HG02840 (cell line): ENCODE measurements around the gene RAP1GDS1.
"Not testable (repeated sequence)": the region's sequence is repeated elsewhere in the genome, so short reads cannot be mapped to it uniquely, and the experiment has no call there.

Experiments
- ATAC-seq: cut with Tn5 transposase; IDR thresholded peaks from one replicate; pipeline ENCODE4 v1.9.1; 2021; ENCODE audit warnings: mild to moderate bottlenecking, moderate library complexity, moderate number of reproducible peaks; ENCODE audit not compliant: unreplicated experiment, low FRiP score

RAP1GDS1 gene

DNA sequence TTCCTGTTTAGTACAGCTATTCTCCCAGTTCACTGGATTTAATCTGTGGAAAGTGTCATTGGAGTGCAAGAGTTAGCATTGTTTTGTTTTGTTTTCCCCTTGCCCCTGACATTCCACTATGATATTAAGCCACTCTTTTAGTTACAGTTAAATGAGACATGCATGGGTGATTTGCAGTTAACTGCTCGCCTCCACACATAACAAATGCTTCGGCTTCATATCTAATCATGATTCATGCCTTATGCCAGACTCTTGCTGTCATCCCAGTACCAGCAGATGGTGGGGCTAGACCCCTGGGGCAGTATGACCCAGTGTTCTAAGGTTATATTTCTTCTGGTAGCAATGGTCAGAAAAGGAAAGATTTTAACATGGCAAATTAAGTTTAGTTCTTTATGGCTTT, 80.1 kb downstream of the RAP1GDS1 start:
- no peak for ATAC-seq

DNA sequence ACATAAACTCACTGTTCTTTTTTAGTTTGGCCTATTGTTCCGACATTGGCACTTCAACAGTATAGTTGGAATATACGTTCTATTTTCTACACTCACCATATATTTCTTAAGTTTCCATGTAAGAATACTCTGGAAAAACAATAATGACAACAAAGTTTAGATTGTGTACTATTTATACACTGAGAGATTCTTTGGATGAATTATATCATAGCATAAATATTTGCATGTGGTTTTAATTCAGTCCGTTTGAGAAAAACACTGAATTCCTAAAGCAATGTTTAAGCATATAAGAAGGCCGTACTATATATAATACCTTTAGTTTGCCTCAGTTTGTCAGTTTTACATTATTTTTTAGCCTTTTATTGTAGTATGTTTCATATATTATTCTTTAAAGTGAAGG, 82.4 kb downstream of the RAP1GDS1 start:
- ATAC-seq, result no peak

DNA sequence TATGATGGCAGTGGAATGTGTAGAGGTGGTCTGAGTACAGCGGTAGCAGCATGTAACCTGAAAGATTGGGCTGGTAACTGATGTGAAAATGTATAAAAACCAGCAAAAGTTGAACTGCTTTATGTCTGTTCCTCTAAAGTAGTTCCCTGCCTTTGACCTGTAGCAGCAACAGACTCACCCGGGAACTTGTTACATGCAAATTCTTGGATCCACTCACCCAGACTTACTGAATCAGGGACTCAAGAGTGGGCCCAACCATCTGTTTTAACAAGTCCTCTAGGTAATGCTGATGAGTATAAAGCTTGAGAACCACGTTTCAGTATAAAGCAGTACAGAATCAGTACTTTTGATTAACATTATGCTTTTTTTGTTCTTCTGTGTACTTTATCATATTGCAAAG, 84.7 kb downstream of the RAP1GDS1 start:
- ATAC-seq, result no peak

DNA sequence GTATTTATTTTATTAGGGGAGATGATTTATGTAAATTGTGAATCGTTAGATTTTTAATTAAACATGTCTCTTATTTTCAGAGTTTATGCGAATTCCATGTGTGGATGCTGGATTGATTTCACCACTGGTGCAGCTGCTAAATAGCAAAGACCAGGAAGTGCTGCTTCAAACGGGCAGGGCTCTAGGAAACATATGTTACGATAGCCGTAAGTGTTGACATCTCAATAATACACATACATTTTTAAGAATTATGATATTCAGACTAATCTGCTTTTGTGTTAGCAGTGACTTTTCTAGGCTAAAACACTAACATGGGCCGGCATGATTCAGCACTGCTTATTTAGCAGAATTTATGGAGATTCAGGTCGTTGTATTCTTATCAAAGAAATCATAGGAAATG, 91.2 kb downstream of the RAP1GDS1 start:
- ATAC-seq, result no peak

DNA sequence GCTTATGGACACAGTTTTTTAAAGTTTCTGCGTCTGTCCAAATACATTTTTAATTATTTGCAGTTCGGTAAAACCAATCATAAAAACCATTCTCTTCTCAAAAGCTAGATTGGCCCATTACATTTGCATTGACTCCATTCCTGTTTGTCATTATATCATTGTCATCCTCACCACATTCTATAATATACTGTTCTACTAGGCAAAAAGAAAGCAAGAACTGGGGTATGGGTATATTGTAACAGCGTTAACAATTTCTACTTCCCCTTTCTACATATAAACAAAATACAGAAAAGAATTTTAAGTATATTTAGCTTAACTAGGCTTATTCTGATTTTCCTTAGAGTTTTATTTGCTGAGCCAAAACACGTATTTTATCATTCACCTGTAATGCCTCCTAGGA, 91.8 kb downstream of the RAP1GDS1 start:
- no peak for ATAC-seq

DNA sequence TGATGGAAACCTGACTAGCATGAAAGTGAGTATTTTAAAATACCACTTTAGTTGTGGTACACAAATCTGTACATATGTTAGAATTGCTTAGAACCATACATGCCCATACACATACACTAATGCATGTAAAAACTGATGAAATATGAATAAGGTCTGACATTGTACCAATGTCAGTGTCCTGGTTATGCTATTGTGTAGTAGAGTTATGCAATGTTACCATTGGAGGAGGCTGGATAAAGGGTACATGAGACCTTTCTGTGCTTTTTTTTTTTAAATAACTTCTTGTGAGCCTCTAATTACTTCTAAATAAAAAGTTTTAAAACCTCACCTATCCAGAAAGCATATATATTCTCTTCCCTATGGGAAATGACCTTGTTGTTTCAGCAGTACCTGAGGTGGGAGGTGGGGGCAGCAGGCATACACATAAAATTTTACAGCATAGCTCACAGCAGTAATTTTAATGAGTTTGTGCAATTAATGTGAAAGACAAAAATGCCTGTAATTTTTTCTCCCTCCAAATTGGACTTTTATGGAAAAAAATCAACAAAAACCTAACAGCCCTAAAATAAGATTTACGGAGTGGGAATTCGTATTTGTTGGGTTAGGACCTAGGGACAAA, 97.6 kb downstream of the RAP1GDS1 start:
- no peak for ATAC-seq

DNA sequence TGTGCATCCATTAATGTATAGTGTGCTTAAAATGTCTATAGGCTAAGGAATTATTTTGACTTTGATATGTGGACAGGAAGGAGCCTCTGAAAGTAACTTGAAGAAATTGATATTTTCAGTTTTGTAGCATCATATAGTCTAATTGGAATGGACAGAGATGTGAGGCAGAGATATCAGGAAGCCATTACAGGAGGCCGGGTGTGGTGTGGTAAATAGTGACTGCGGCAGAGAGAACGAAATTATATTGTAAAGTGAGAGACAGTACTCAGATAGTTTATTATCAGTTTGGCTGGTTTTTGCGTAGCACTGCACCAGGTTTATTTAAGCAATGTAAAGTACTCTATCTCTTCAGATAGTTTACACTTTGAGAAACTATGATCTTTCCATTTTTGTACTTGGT, 98.5 kb downstream of the RAP1GDS1 start:
- ATAC-seq, result no peak

DNA sequence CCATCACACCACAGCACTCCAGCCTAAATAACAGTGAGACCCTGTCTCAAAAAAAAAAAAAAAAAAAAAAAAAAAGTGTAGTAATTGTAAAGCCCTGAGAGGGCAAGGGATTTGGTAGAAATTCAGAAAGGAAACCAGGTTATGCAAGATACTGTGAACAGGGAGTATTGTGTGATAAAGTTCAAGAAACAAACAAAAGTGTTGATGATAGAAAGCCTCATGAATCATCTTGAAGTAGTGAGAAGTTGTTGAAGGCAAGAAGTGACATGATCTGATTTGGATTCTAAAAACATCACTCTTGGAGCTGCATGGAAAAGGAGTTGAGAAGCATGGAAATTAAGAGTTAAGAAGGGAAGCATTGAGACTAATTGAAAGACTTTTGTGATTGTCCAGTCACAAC, 102.2 kb downstream of the RAP1GDS1 start:
- no peak for ATAC-seq

DNA sequence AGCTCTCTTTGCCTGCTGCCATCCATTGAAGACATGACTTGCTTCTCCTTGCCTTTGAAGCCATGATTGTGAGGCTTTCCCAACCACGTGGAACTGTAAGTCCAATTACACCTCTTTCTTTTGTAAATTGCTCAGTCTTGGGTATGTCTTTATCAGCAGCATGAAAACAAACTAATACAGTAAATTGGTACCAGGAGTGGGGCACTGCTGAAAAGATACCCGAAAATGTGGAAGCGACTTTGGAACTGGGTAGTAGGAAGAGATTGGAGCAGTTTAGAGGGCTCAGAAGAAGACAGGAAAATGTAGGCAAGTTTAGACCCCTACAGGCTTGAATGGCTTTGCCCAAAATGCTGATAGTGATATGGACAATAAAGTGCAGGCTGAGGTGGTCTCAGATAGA, 105.1 kb downstream of the RAP1GDS1 start:
- ATAC-seq, result not testable (repeated sequence)

DNA sequence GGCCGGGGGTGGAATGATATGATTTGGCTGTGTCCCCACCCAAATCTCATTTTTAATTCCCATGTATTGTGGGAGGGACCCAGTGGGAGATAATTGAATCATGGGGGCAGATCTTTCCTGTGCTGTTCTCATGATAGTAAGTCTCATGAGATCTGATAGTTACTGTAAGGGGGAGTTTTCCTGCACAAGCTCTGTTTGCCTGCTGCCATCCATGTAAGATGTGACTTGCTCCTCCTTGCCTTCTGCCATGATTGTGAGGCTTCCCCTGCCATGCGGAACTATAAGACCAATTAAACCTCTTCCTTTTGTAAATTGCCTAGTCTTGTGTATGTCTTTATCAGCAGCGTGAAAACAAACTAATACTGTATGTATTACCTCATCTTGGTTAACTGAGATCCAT, 106.8 kb downstream of the RAP1GDS1 start:
- not testable (repeated sequence) for ATAC-seq

DNA sequence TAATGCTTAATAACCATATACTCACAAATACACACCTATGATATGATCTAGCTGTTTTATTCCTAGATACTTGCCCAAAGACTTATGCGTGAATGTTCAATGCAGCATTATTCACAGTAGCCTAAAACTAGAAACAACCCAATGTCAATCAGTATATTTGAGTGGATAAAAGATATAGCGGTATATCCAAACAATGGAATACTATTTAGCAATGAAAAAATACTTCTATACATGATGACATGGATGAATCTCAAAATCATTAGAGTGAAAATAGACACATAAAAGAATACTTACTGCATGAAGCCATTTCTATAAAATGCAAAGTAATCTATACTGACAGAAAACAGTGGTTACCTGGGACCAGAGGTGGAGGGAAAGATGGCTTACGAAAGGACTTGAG, 108.1 kb downstream of the RAP1GDS1 start:
- ATAC-seq, result no peak

DNA sequence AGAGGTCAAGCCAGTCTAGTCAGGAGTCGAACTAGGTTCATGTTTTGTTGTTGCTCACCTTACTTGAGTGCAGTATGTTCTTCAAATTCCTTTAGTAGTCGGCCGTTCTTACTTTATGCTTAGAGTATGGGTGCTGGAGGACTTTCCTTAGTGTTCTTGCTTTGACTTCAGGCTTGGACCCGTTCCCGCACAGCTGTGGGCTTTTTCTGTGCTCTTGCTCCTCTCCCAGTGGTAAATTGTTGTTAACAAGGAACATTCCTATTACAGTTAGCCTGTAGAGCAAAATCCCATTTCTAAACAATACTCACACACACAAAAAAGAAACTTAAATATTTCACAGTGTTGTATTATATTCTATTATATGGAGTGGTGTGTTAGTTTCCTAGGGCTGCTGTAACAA, 113.5 kb downstream of the RAP1GDS1 start:
- ATAC-seq, result no peak

DNA sequence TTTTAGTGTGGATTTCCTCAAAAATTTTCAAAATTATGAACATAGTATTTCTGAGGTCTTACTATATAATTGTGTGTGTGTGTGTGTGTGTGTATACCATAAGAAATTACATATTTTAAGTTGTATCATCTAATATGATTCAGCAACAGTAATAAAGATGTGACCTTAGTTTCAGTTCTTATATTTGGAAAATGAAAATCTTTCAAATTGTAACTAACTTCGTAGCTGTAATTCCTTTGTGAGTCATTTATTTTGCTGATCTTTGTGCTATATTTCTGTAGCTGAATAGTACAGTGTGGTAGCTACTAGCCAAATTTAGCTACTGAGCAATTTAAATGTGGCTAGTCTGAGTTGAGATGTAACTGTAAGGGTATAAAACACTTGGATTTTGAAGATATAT, 116.4 kb downstream of the RAP1GDS1 start:
- no peak for ATAC-seq

DNA sequence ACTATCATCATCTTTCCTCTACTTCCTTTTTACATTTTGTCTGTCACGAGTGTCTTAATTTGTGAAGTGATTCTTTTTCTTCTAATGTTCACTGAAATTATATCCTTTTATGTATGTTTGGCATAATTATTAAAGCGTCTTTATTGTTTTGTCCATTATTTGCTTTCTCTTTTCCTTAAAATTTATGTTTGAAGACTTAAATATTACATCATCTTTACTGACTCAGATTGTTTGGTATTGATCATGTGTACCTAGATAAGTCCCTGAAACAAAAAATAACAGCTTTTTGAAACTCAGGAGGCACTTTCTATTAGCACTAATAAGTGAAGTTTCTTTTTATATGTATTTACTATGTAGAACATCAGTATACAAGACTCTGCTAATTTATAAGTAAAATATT, 120.1 kb downstream of the RAP1GDS1 start:
- ATAC-seq, result no peak

DNA sequence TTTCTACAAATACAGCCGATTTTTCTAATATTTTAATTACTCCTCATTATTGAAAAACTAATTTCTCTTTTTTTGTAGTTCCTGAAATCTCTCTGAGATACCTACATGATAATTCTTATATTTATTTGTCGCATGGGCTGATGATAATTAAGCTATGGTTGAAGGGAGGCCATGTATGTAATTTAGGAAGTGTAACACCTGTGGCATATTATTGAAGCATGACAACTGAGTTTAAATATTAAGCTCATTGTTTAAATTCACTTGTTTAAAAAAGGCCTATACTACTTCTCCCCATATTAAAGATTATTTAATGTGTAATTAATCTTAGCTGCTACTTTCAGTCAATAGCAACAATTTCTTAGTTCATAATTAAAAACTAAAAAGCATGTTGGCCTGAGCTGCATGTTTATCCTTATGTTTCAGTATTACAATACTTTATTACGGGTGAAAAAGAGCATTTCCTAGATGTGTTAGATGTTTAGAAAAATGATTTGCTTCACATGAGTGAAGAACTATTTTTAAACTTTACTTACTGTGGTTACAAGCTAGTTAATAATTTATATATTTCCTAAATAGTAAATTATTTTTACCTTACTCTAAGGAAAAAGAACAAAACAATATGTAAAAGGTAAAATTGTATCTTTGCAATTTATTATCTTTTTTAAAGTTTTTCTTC, 122.4 kb downstream of the RAP1GDS1 start:
- ATAC-seq, result no peak

DNA sequence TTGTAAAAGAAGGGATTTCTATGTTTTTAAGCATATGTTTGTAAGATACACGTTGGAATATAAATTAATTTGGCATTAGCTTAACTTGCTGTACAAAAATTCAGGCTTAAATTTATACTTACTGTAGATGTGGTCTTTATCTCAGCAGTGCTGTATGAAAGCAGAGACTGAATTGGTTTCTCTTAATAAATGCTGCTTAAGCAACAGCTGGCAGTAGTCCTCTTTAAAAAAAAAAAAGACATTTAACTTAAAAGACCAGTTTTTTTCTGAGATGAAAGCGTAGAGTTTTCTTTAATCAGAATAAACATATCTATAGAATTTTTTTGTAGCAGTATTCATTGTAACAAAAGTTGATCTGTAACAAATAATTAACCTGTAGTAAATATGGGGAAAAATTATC, 124.6 kb downstream of the RAP1GDS1 start:
- no peak for ATAC-seq

DNA sequence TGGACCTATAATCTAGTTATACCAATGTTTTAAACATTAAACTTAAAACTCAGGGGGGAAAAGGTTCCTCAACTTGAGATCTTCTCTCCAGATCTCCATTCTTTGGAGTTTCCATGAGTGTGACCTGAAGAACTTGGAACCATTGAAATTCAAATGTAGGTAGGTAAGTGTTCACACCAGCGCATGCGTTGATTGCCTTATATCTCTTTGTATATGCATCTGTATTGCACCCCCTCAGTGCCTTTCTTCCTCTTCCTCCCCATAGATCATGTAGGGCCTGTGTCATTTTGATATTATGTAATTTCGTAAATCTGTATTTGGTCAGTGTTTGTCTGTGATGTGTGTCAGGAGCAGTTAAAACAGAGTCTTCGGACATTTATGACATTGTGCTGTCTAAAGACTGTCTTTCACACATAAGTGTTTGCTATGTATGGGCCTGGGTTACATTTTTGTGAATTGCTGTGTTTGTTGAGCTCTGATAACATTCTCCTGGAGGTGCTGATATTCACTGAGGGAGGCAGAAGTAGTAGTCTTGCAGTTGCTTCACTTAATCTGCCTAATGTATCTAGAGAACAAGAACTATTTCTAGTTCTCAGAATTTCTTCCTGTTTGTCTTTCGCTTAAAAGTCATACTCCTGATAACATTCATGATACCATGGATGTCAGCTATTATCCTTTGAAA, 126.3 kb downstream of the RAP1GDS1 start:
- ATAC-seq, result no peak

DNA sequence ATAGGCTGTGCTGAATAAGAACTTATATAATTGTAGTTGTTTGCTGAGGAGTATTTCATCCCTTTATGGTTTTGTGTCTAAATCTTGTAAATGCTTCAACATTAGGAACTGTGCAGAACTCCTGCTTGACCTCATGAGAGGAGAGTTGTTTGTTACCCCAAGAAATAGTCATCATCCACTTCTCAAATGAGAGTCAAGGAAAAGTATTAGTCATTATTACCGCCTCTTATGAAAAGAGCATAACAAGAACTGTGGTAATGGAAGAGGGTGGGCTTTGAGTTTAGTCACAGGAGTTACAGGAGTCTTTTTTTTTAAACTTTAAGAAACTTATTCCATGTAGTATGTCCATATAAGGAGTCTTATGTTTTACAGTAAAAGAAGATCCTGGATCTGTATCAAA, 132.9 kb downstream of the RAP1GDS1 start:
- ATAC-seq, result no peak

DNA sequence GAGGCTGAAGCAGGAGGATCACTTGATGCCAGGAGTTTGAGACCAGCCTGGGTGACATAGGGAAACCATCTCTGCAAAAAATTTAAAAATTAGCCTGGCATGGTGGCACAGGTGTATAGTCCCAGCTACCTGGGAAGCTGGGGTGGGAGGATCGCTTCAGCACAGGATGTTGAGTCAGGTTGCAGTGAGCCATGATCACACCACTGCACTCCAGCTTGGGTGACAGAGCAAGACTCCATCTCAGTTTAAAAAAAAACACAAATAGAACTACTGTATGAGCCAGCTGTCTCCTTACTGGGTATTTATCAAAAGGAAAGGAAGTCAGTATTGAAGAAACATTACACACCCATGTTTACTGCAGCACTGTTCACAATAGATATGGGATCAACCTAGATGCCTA, 138.7 kb downstream of the RAP1GDS1 start:
- no peak for ATAC-seq

DNA sequence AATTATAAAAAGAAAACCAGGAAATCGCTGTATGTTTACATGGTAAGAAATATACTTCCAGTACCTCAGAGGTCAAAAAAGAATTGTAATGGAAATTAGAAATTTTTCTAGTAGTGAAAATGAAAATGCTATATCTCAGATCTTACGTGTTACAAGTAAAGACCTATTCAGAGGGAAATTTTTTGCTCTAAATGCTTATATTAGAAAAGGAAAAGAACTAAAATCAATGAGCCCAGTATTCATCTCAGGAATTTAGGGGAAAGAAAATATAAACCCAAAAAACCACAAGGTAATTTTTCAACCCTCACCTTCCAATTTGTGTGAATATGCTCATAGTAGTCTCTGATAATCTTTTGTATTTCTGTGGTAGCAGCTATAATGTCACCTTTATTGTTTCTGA, 145.6 kb downstream of the RAP1GDS1 start:
- ATAC-seq, result peak; percentile 67

DNA sequence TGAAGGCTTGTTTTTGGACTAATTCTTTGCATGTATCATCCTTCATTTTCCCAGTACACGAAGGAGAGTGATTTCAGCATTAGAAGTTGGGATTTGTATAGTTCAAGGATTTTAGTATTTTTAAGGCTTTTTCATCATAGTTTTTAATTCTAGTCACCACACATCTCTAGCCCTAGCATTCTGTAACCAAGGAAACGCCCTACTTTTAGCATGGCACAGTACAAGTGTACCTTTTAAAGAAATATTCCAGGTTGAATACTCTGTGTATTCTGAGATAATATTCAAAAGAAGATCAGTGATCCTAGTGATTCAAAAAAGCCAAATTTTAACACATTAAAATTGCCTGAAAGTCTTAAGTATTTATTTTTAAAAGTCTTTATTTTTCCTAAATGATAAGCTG, 150.5 kb downstream of the RAP1GDS1 start:
- no peak for ATAC-seq

DNA sequence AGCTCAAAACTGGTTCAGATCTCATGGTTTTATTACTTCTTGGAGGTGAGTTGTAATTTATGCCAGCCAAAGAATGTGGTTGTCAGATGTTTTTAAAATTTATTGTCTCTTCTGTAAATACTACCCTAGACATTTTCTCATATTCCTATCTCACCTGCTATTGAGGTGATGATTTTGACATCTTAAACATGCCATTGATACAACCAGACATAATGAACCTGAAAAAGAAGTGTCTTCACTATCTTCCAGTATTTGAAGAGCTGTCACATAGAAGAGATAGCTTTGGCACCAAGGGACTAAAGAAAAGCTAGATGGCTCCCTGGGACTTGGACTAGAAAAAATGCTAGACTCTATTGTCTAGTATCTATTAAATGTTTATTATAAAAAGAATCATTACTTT, 155.7 kb downstream of the RAP1GDS1 start:
- no peak for ATAC-seq
